ENCODE data around the gene HTR3B. TPM values are rescaled to one million over a fixed set of nuclear protein-coding genes. Genes with fewer than 3 reads are reported as not detected.

The HTR3B gene
- total and polyA plus RNA-seq, 4 donors = not detected

GRCh38 chr11:113871336-113871735 lies 33.3 kb upstream of the HTR3B start:
- no peaks in the 10 kb centered on the region for H3K4me1 ChIP-seq (ENCODE audit: control insufficient read depth in 1 of 2, insufficient read depth in 2 of 2, low read length in 2 of 2)
- DNase-seq = no peak
- no peaks in the 10 kb centered on the region for H3K9me3 ChIP-seq (ENCODE audit: control insufficient read depth, low read length)
- H3K4me3 ChIP-seq (ENCODE audit: low read length in 2 of 2) = no peak overlapping the region
- intact Hi-C loops (cut with DNase I) = no loop called here
- H3K27me3 ChIP-seq (ENCODE audit: control insufficient read depth in 1 of 2, insufficient read depth in 2 of 2, low read length in 1 of 2) = no peaks in the 10 kb centered on the region
- peaks cover 0 to 3% of the 10 kb centered on the region in 2 donors for H3K36me3 ChIP-seq (ENCODE audit: control insufficient read depth in 1 of 2, insufficient read depth in 2 of 2, low read length in 1 of 2)
- peak overlapping the region in 1 of 2 donors; percentile 21 for H3K27ac ChIP-seq (ENCODE audit: low read depth in 1 of 2, low read length in 2 of 2)
- ATAC-seq (ENCODE audit: low FRiP score) = no peak
- 71 to 89% methylated on average over 3 of the region's 3 CpGs for WGBS, 2 donors

- Histone ChIP-seq H3K27ac (ENCODE audit: low read depth in 1 of 2, low read length in 2 of 2) (peak overlapping the region in 1 of 2 donors; percentile 28), H3K27me3 (ENCODE audit: control insufficient read depth in 1 of 2, insufficient read depth in 2 of 2, low read length in 1 of 2) (no peaks in the 10 kb centered on the region), H3K36me3 (ENCODE audit: control insufficient read depth in 1 of 2, insufficient read depth in 2 of 2, low read length in 1 of 2) (peaks cover 0 to 3% of the 10 kb centered on the region in 2 donors), H3K9me3 (ENCODE audit: control insufficient read depth, low read length) (no peaks in the 10 kb centered on the region), H3K4me1 (ENCODE audit: control insufficient read depth in 1 of 2, insufficient read depth in 2 of 2, low read length in 2 of 2) (no peaks in the 10 kb centered on the region), H3K4me3 (ENCODE audit: low read length in 2 of 2) (no peak overlapping the region)
- ATAC-seq (ENCODE audit: low FRiP score) (no peak), DNase-seq (no peak)
- intact Hi-C loops (cut with DNase I) = no loop called here
- 2 to 9% methylated on average over 5 of the region's 5 CpGs for WGBS, 2 donors
Observed at GRCh38 chr11:113873236-113873626, 31.4 kb upstream of the HTR3B start.

- H3K4me3 ChIP-seq (ENCODE audit: low read length in 2 of 2) = peak overlapping the region; percentile 84 to 90
- peaks cover 0 to 3% of the 10 kb centered on the region in 2 donors for H3K36me3 ChIP-seq (ENCODE audit: control insufficient read depth in 1 of 2, insufficient read depth in 2 of 2, low read length in 1 of 2)
- ATAC-seq (ENCODE audit: low FRiP score) (no peak), DNase-seq (no peak)
- no peak overlapping the region for H3K27ac ChIP-seq (ENCODE audit: low read depth in 1 of 2, low read length in 2 of 2)
- H3K27me3 ChIP-seq (ENCODE audit: control insufficient read depth in 1 of 2, insufficient read depth in 2 of 2, low read length in 1 of 2) = no peaks in the 10 kb centered on the region
- intact Hi-C loops (cut with DNase I) = no loop called here
- 80 to 90% methylated on average over 12 to 19 of the region's 19 CpGs for WGBS, 2 donors
- no peaks in the 10 kb centered on the region for H3K4me1 ChIP-seq (ENCODE audit: control insufficient read depth in 1 of 2, insufficient read depth in 2 of 2, low read length in 2 of 2)
- no peaks in the 10 kb centered on the region for H3K9me3 ChIP-seq (ENCODE audit: control insufficient read depth, low read length)
Observed at GRCh38 chr11:113874096-113874495, 30.5 kb upstream of the HTR3B start.

GRCh38 chr11:113874581-113875233 lies 29.9 kb upstream of the HTR3B start:
- ATAC-seq (ENCODE audit: low FRiP score) = no peak
- Histone ChIP-seq H3K9me3 (ENCODE audit: control insufficient read depth, low read length) (no peaks in the 10 kb centered on the region), H3K36me3 (ENCODE audit: control insufficient read depth in 1 of 2, insufficient read depth in 2 of 2, low read length in 1 of 2) (peaks cover 0 to 3% of the 10 kb centered on the region in 2 donors), H3K27me3 (ENCODE audit: control insufficient read depth in 1 of 2, insufficient read depth in 2 of 2, low read length in 1 of 2) (no peaks in the 10 kb centered on the region), H3K4me1 (ENCODE audit: control insufficient read depth in 1 of 2, insufficient read depth in 2 of 2, low read length in 2 of 2) (no peaks in the 10 kb centered on the region), H3K27ac (ENCODE audit: low read depth in 1 of 2, low read length in 2 of 2) (peak overlapping the region in 1 of 2 donors; percentile 25), H3K4me3 (ENCODE audit: low read length in 2 of 2) (peak overlapping the region; percentile 84 to 90)
- intact Hi-C loops (cut with DNase I) = no loop called here
- 1 to 2% methylated on average over 19 of the region's 19 CpGs for WGBS, 2 donors
- DNase-seq = no peak

- Histone ChIP-seq H3K27ac (ENCODE audit: low read depth in 1 of 2, low read length in 2 of 2) (peak within 1 kb of the TSS; percentile 82 to 85), H3K9me3 (ENCODE audit: control insufficient read depth, low read length) (no peaks in the 10 kb centered on the region), H3K4me3 (ENCODE audit: low read length in 2 of 2) (peak within 1 kb of the TSS; percentile 84 to 90), H3K27me3 (ENCODE audit: control insufficient read depth in 1 of 2, insufficient read depth in 2 of 2, low read length in 1 of 2) (no peaks in the 10 kb centered on the region), H3K4me1 (ENCODE audit: control insufficient read depth in 1 of 2, insufficient read depth in 2 of 2, low read length in 2 of 2) (no peaks in the 10 kb centered on the region), H3K36me3 (ENCODE audit: control insufficient read depth in 1 of 2, insufficient read depth in 2 of 2, low read length in 1 of 2) (peaks cover 0 to under 1% of the 10 kb centered on the region in 2 donors)
- intact Hi-C loops (cut with DNase I) = no loop called here
- 0% methylated on average over 68 to 95 of the region's 95 CpGs for WGBS, 2 donors
- DNase-seq (peak; percentile 99), ATAC-seq (ENCODE audit: low FRiP score) (peak; percentile 98)
Observed at GRCh38 chr11:113875234-113876073, 29.1 kb upstream of the HTR3B start, which contains the start of gene USP28. Gene USP28, minus strand, starts transcription at chr11:113875572. Its CDS starts 71 bp downstream, at chr11:113875501.

GRCh38 chr11:113876074-113876797 lies 28.4 kb upstream of the HTR3B start:
- intact Hi-C loops (cut with DNase I) = no loop called here
- Histone ChIP-seq H3K36me3 (ENCODE audit: control insufficient read depth in 1 of 2, insufficient read depth in 2 of 2, low read length in 1 of 2) (no peaks in the 10 kb centered on the region), H3K4me1 (ENCODE audit: control insufficient read depth in 1 of 2, insufficient read depth in 2 of 2, low read length in 2 of 2) (no peaks in the 10 kb centered on the region), H3K27me3 (ENCODE audit: control insufficient read depth in 1 of 2, insufficient read depth in 2 of 2, low read length in 1 of 2) (no peaks in the 10 kb centered on the region), H3K27ac (ENCODE audit: low read depth in 1 of 2, low read length in 2 of 2) (peak overlapping the region; percentile 82 to 85), H3K9me3 (ENCODE audit: control insufficient read depth, low read length) (no peaks in the 10 kb centered on the region), H3K4me3 (ENCODE audit: low read length in 2 of 2) (peak overlapping the region; percentile 9 to 13)
- ATAC-seq (ENCODE audit: low FRiP score) (no peak), DNase-seq (no peak)
- 79 to 83% methylated on average over 24 of the region's 24 CpGs for WGBS, 2 donors

- 97 to 99% methylated on average over 8 of the region's 8 CpGs for WGBS, 2 donors
- no peaks in the 10 kb centered on the region for H3K9me3 ChIP-seq (ENCODE audit: control insufficient read depth, low read length)
- H3K4me3 ChIP-seq (ENCODE audit: low read length in 2 of 2) = no peak overlapping the region
- H3K36me3 ChIP-seq (ENCODE audit: control insufficient read depth in 1 of 2, insufficient read depth in 2 of 2, low read length in 1 of 2) = no peaks in the 10 kb centered on the region
- ATAC-seq (ENCODE audit: low FRiP score) (no peak), DNase-seq (no peak)
- H3K27me3 ChIP-seq (ENCODE audit: control insufficient read depth in 1 of 2, insufficient read depth in 2 of 2, low read length in 1 of 2) = no peaks in the 10 kb centered on the region
- intact Hi-C loops (cut with DNase I) = no loop called here
- H3K4me1 ChIP-seq (ENCODE audit: control insufficient read depth in 1 of 2, insufficient read depth in 2 of 2, low read length in 2 of 2) = no peaks in the 10 kb centered on the region
- H3K27ac ChIP-seq (ENCODE audit: low read depth in 1 of 2, low read length in 2 of 2) = no peak overlapping the region
Observed at GRCh38 chr11:113876798-113877669, 27.6 kb upstream of the HTR3B start.

- Histone ChIP-seq H3K27ac (ENCODE audit: low read depth in 1 of 2, low read length in 2 of 2) (no peak overlapping the region), H3K4me1 (ENCODE audit: control insufficient read depth in 1 of 2, insufficient read depth in 2 of 2, low read length in 2 of 2) (no peaks in the 10 kb centered on the region), H3K36me3 (ENCODE audit: control insufficient read depth in 1 of 2, insufficient read depth in 2 of 2, low read length in 1 of 2) (no peaks in the 10 kb centered on the region), H3K27me3 (ENCODE audit: control insufficient read depth in 1 of 2, insufficient read depth in 2 of 2, low read length in 1 of 2) (no peaks in the 10 kb centered on the region), H3K9me3 (ENCODE audit: control insufficient read depth, low read length) (no peaks in the 10 kb centered on the region), H3K4me3 (ENCODE audit: low read length in 2 of 2) (no peak overlapping the region)
- 84 to 85% methylated on average over 5 of the region's 5 CpGs for WGBS, 2 donors
- intact Hi-C loops (cut with DNase I) = no loop called here
- DNase-seq = no peak
- no peak for ATAC-seq (ENCODE audit: low FRiP score)
Observed at GRCh38 chr11:113877670-113878055, 26.9 kb upstream of the HTR3B start.
